A549 (cell line): ENCODE measurements around the gene HOXB8. TPM values are rescaled to one million over a fixed set of nuclear protein-coding genes. Genes with fewer than 3 reads are reported as not detected.
A peak's percentile ranks its signal among the peaks of the same experiment; 100 is the strongest.

Experiments
- ATAC-seq, 2 experiments: fragments of 200-7000 bp in 1 of 2; fragments of >200 bp in 1 of 2; cut with Nextera tagmentation in 1 of 2; cut with Tn5 transposase in 1 of 2; 3 replicates each; pipeline versions ENCODE4 v1.8.0 to v1.9.1; 2018 to 2020; ENCODE audit warnings: mild to moderate bottlenecking in 1 of 2, moderate library complexity in 1 of 2
- CTCF ChIA-PET: fragments of 300-600 bp; sonication (Branson Sonifier 250); formaldehyde crosslinking; extraction: SDS; loops from one replicate; lab custom pipeline; 2021; ENCODE audit warnings: antibody characterized with exemption, inconsistent platforms; lab: Yijun Ruan, JAX
- POLR2A ChIA-PET: fragments of 350-600 bp; formaldehyde crosslinking; extraction: SDS; loops from one replicate; lab custom pipeline; 2021; ENCODE audit warnings: antibody characterized with exemption, inconsistent platforms; lab: Yijun Ruan, JAX
- DNase-seq, 2 experiments: peaks; one replicate each; pipeline versions ENCODE4 v3.0.0 to v3.0.0-alpha.2; 2011 to 2016; ENCODE audit warnings: low read depth in 1 of 2, low spot score in 1 of 2
- FAIRE-seq: peaks from 2 replicates; lab custom pipeline; 2011; peaks lifted over from hg19 to GRCh38; lab: Jason Lieb, UNC
- H3K27ac ChIP-seq, 2 experiments: fragments of >200 bp; sonication (Bioruptor Twin); formaldehyde crosslinking; 3 replicates each; pipeline ENCODE4 v1.5.1; 2016 to 2017
- H3K4me1 ChIP-seq: fragments of >200 bp; sonication (Bioruptor Twin); formaldehyde crosslinking; 3 replicates; pipeline ENCODE4 v1.6.1; 2016
- H3K4me2 ChIP-seq: fragments of >200 bp; sonication (Bioruptor Twin); formaldehyde crosslinking; 3 replicates; pipeline ENCODE4 v1.6.1; 2016
- H3K4me3 ChIP-seq: fragments of >200 bp; sonication (Bioruptor Twin); formaldehyde crosslinking; 3 replicates; pipeline ENCODE4 v1.5.1; 2016
- H3K9me3 ChIP-seq: fragments of >200 bp; sonication (Bioruptor Twin); formaldehyde crosslinking; 3 replicates; pipeline ENCODE4 v1.6.1; 2016
- CEBPB ChIP-seq, 2 experiments: fragments of >200 bp in 1 of 2; sonication (Bioruptor Twin) in 1 of 2; formaldehyde crosslinking in 1 of 2; IDR thresholded peaks; 2 replicates each; pipeline ENCODE4 v1.6.1; 2012 to 2016
- CHD4 ChIP-seq: fragments of 200-600 bp; sonication (generic); IDR thresholded peaks from 2 replicates; pipeline ENCODE4 v1.6.1; 2016; ENCODE audit warnings: antibody characterized with exemption, mild to moderate bottlenecking, borderline replicate concordance
- CTCF ChIP-seq: fragments of >200 bp; sonication (Bioruptor Twin); formaldehyde crosslinking; IDR thresholded peaks from 3 replicates; pipeline ENCODE4 v1.5.1; 2016
- E2F6 ChIP-seq: IDR thresholded peaks from 2 replicates; pipeline ENCODE4 v1.6.1; 2012; ENCODE audit warnings: low read depth, borderline replicate concordance
- EHMT2 ChIP-seq: fragments of 200-600 bp; sonication (generic); IDR thresholded peaks from 2 replicates; pipeline ENCODE4 v1.6.1; 2016; ENCODE audit warnings: antibody characterized with exemption, low read depth, mild to moderate bottlenecking, moderate library complexity
- EP300 ChIP-seq, 2 experiments: fragments of >200 bp; sonication (Bioruptor Twin); formaldehyde crosslinking; IDR thresholded peaks; 2 replicates in 1 of 2; 3 replicates in 1 of 2; pipeline ENCODE4 v1.6.1; 2016 to 2017
- ESRRA ChIP-seq: fragments of 150-350 bp; IDR thresholded peaks from 2 replicates; pipeline ENCODE4 v1.6.1; 2014; ENCODE audit warnings: mild to moderate bottlenecking, low read length, borderline replicate concordance
- FOXS1 ChIP-seq: fragments of 250-450 bp; sonication (Bioruptor Pico); IDR thresholded peaks from 2 replicates; pipeline ENCODE4 v1.5.0; 2020; ENCODE audit warnings: mild to moderate bottlenecking, moderate library complexity
- HDAC2 ChIP-seq: fragments of 200-600 bp; sonication (generic); IDR thresholded peaks from 2 replicates; pipeline ENCODE4 v1.6.1; 2016
- HOXA7 ChIP-seq: fragments of 250-450 bp; sonication (Bioruptor Pico); IDR thresholded peaks from 2 replicates; pipeline ENCODE4 v1.5.0; 2020; ENCODE audit warnings: mild to moderate bottlenecking, moderate library complexity
- HOXB5 ChIP-seq: fragments of 250-450 bp; sonication (Bioruptor Pico); IDR thresholded peaks from 2 replicates; pipeline ENCODE4 v1.5.0; 2020; ENCODE audit warnings: mild to moderate bottlenecking, moderate library complexity
- JUN ChIP-seq, 2 experiments: fragments of >200 bp; sonication (Bioruptor Twin); formaldehyde crosslinking; IDR thresholded peaks; 2 replicates in 1 of 2; 3 replicates in 1 of 2; pipeline ENCODE4 v1.6.1; 2016 to 2017
- KDM1A ChIP-seq: fragments of 200-600 bp; sonication (generic); IDR thresholded peaks from 2 replicates; pipeline ENCODE4 v1.6.1; 2016; ENCODE audit warnings: low read depth, mild to moderate bottlenecking
- POLR2A ChIP-seq: IDR thresholded peaks from 2 replicates; pipeline ENCODE4 v1.6.1; 2012; ENCODE audit warnings: mild to moderate bottlenecking, low read length
- POLR2AphosphoS2 ChIP-seq: conservative IDR thresholded peaks from 2 replicates; pipeline ENCODE4 v1.6.1; 2012; ENCODE audit warnings: low read length, improper control_type of control experiment, inconsistent platforms
- RCOR1 ChIP-seq: fragments of 150-350 bp; IDR thresholded peaks from 2 replicates; pipeline ENCODE4 v1.6.1; 2014; ENCODE audit warnings: antibody characterized with exemption, low read length, low read depth
- RNF2 ChIP-seq: fragments of 200-600 bp; sonication (generic); IDR thresholded peaks from 2 replicates; pipeline ENCODE4 v1.6.1; 2016; ENCODE audit warnings: low read depth, mild to moderate bottlenecking, antibody characterized with exemption, moderate library complexity, borderline replicate concordance
- SMC3 ChIP-seq: fragments of >200 bp; sonication (Bioruptor Twin); formaldehyde crosslinking; IDR thresholded peaks from 3 replicates; pipeline ENCODE4 v1.6.1; 2018; ENCODE audit warnings: inconsistent platforms
- ZC3H11A ChIP-seq: fragments of 450-650 bp; IDR thresholded peaks from 2 replicates; pipeline ENCODE4 v1.6.1; 2014; ENCODE audit warnings: antibody characterized with exemption, mild to moderate bottlenecking
- ZNF302 ChIP-seq: fragments of 250-450 bp; sonication (Bioruptor Pico); IDR thresholded peaks from 2 replicates; pipeline ENCODE4 v1.9.0; 2021; ENCODE audit warnings: inconsistent platforms, mild to moderate bottlenecking, moderate library complexity
- ZSCAN20 ChIP-seq: fragments of 250-450 bp; sonication (Bioruptor Pico); IDR thresholded peaks from 2 replicates; pipeline ENCODE4 v1.8.0; 2022; ENCODE audit warnings: mild to moderate bottlenecking, moderate library complexity
- WGBS: methylation state at CpG from one replicate; pipeline ENCODE4 v1.1.6; 2017; ENCODE audit errors: missing lambda C conversion rate; 5-methylcytosine and 5-hydroxymethylcytosine counted together
- polyA plus RNA-seq, 4 experiments: library from polyadenylated mRNA; depleted of rRNA in 3 of 4; stranded (reverse); fragments of >200 nt; fragmentation: RNase III in 1 of 4; extraction: RNeasy Plus Mini Kit Qiagen cat#74134 plus additional on column Dnase treatment in 1 of 4; gene quantifications; 2 replicates in 3 of 4; 3 replicates in 1 of 4; pipeline ENCODE4 v1.2.3, GENCODE V29; 2011 to 2017
- TF ChIP-seq, protein P1 (sequence below): IDR thresholded peaks from 2 replicates; pipeline ENCODE4 v1.6.1; 2012
- TF ChIP-seq, protein P2 (sequence below): fragments of >200 bp; sonication (Bioruptor Twin); formaldehyde crosslinking; IDR thresholded peaks from 3 replicates; pipeline ENCODE4 v1.6.1; 2016
- TF ChIP-seq, protein P3 (sequence below): IDR thresholded peaks from 2 replicates; pipeline ENCODE4 v1.6.1; 2012
- TF ChIP-seq, protein P4 (sequence below): fragments of >200 bp; sonication (Bioruptor Twin); formaldehyde crosslinking; IDR thresholded peaks from 2 replicates; pipeline ENCODE4 v1.6.1; 2016

HOXB8 gene
- polyA plus RNA-seq, 2 of the 4 experiments (the other 2 are of a cell fraction) = 5.8 to 11.1 TPM

DNA sequence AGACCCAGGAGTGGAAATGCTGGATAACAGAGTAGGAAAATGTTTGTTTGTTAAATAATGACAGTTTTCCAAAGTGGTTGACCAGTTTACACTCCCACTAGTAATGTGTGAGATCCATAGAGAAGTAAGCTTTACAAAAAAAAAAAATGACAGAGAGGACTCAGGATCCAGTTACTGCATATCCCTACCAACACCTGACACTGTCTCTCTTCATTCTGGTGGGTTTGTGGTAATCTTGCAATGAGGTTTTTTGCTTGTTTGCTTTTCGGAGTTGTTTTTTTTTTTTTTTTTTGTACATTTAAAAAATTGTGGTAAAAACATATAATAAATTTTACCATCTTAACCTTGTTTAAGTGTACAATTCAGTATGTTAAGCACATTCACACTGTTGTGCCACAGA lies 34.6 kb upstream of the HOXB8 start (continued):
- no peak for TF ChIP-seq SMC3
- TF ChIP-seq, all 56 proteins: peak for 0

GRCh38 chr17:48647963-48648245 lies 32.8 kb upstream of the HOXB8 start:
- FAIRE-seq (no peak), DNase-seq (no peak), ATAC-seq (no peak; a peak in 2 of 6 replicates)
- Histone ChIP-seq H3K4me3 (peak overlapping the region; percentile 74), H3K4me1 (peaks cover 24% of the 10 kb centered on the region), H3K4me2 (peak overlapping the region; percentile 68), H3K27ac (peak overlapping the region; percentile 92 to 95), H3K9me3 (no peaks in the 10 kb centered on the region)
- WGBS = 47% methylated on average over 1 of the region's 1 CpG
- TF ChIP-seq CHD4 = 0 out of 2 replicates have a peak, but pooled peaks have one; percentile 83
- TF ChIP-seq ZNF302 (CRISPR knock-in tag) = no peak
- TF ChIP-seq, protein P1, sequence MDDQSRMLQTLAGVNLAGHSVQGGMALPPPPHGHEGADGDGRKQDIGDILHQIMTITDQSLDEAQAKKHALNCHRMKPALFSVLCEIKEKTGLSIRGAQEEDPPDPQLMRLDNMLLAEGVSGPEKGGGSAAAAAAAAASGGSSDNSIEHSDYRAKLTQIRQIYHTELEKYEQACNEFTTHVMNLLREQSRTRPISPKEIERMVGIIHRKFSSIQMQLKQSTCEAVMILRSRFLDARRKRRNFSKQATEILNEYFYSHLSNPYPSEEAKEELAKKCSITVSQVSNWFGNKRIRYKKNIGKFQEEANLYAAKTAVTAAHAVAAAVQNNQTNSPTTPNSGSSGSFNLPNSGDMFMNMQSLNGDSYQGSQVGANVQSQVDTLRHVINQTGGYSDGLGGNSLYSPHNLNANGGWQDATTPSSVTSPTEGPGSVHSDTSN = no peak
- no peak for TF ChIP-seq EHMT2
- peak; percentile 95 for TF ChIP-seq KDM1A
- peak; percentile 76; the same call in 1 of the 2 replicates for TF ChIP-seq HDAC2
- TF ChIP-seq RNF2 = no peak
- ChIA-PET POLR2A (no interaction called here), CTCF (interaction anchor here (0.6 to 3.6 kb wide), 8 partner anchors 12 to 456 kb away, joined by 3 to 34 read pairs (median 8); partner anchors contain the start of gene HOXB9)

GRCh38 chr17:48647103-48647962 lies 32.2 kb upstream of the HOXB8 start:
- POLR2A ChIA-PET = interaction anchor here (0.5 to 0.7 kb wide), 2 partner anchors 43 to 453 kb away, joined by 4 to 5 read pairs; no protein-coding TSS in a partner anchor

More at GRCh38 chr17:48647103-48647962, 32.2 kb upstream of the HOXB8 start:
- Histone ChIP-seq H3K27ac (peak overlapping the region; percentile 92 to 95), H3K4me1 (peaks cover 29% of the 10 kb centered on the region), H3K4me2 (peak overlapping the region; percentile 68), H3K9me3 (no peaks in the 10 kb centered on the region), H3K4me3 (peak overlapping the region; percentile 74)
- 16% methylated on average over 28 of the region's 30 CpGs for WGBS
- CTCF ChIA-PET = interaction anchor here (0.6 to 3.6 kb wide), 9 partner anchors 12 to 455 kb away, joined by 3 to 34 read pairs (median 8); partner anchors contain the start of gene HOXB9
- TF ChIP-seq, protein P2, sequence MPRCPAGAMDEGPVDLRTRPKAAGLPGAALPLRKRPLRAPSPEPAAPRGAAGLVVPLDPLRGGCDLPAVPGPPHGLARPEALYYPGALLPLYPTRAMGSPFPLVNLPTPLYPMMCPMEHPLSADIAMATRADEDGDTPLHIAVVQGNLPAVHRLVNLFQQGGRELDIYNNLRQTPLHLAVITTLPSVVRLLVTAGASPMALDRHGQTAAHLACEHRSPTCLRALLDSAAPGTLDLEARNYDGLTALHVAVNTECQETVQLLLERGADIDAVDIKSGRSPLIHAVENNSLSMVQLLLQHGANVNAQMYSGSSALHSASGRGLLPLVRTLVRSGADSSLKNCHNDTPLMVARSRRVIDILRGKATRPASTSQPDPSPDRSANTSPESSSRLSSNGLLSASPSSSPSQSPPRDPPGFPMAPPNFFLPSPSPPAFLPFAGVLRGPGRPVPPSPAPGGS = no peak; the same call in 2 of the 3 replicates
- TF ChIP-seq E2F6 (no peak), ESRRA (0 out of 2 replicates have a peak, but pooled peaks have one; percentile 69), FOXS1 (CRISPR knock-in tag) (no peak), HOXA7 (CRISPR knock-in tag) (no peak), POLR2AphosphoS2 (no peak), CEBPB (IDR thresholded peaks at IDR 0.05) (no peak), EP300 (IDR thresholded peaks at IDR 0.05) (no peak), POLR2A (0 out of 2 replicates have a peak, but pooled peaks have one; percentile 11), HOXB5 (no peak), ZSCAN20 (CRISPR knock-in tag) (no peak), JUN (IDR thresholded peaks at IDR 0.05) (peak in 1 of 2 experiments; percentile 34; a peak in 1 of 5 replicates), CHD4 (no peak), CTCF (no peak), HDAC2 (no peak), ZC3H11A (no peak), RCOR1 (no peak)
- TF ChIP-seq, protein P3, sequence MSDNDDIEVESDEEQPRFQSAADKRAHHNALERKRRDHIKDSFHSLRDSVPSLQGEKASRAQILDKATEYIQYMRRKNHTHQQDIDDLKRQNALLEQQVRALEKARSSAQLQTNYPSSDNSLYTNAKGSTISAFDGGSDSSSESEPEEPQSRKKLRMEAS = peak; percentile 13; the same call in 1 of the 2 replicates
- TF ChIP-seq, protein P4, sequence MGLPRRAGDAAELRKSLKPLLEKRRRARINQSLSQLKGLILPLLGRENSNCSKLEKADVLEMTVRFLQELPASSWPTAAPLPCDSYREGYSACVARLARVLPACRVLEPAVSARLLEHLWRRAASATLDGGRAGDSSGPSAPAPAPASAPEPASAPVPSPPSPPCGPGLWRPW = no peak
- TF ChIP-seq, protein P1 = no peak
- peak; percentile 67 for FAIRE-seq
- peak; percentile 52 to 59 for ATAC-seq
- DNase-seq = peak; percentile 63 to 71
